Sciatic nerve (tissue), 2 donors: Measurements from ENCODE around the gene SH2B2. TPM values are rescaled to one million over a fixed set of nuclear protein-coding genes. Genes with fewer than 3 reads are reported as not detected.
"Not testable (repeated sequence)": the region's sequence is repeated elsewhere in the genome, so short reads cannot be mapped to it uniquely, and the experiment has no call there.

Experiments used
- ATAC-seq: fragments of 200-7000 bp; cut with Tn5 transposase; one replicate; pipeline ENCODE4 v1.9.1; 2020; ENCODE audit warnings: mild to moderate bottlenecking, moderate library complexity
- DNase-seq: peaks from one replicate; pipeline ENCODE4 v3.0.0-alpha.2; 2020; ENCODE audit warnings: low spot score
- intact Hi-C: fragments of 100-400 bp; cut with DNase I; formaldehyde crosslinking; loops from one replicate; pipeline ENCODE4 v1.14.2; 2022
- total RNA-seq: library from RNA; stranded (reverse); fragmentation: NEBNext Ultra II Directional; extraction: Animal tissue kit (Norgen Biotek cat#: 25700); gene quantifications from one replicate; pipeline ENCODE4 v1.2.1, GENCODE V29; 2021
- donor health status: DM: no; HTN: no; CAD: no.
- donor health status: DM: no; HTN: no; CAD: no.

Gene SH2B2
- total RNA-seq, 1 donor from 2014 or later: 9.9 TPM

GRCh38 chr7:102296514-102296913 is 9.8 kb downstream of the SH2B2 start:
- intact Hi-C loops: no loop called here
- ATAC-seq (no peak), DNase-seq (no peak)

GRCh38 chr7:102297487-102298218 is 11.0 kb downstream of the SH2B2 start:
- DNase-seq (no peak), ATAC-seq (no peak)
- intact Hi-C loops: no loop called here

- DNase-seq (no peak), ATAC-seq (no peak)
- intact Hi-C loops: no loop called here
These were observed 14.1 kb downstream of the SH2B2 start for GRCh38 chr7:102300643-102301221.

- DNase-seq, intact Hi-C loops, ATAC-seq: not testable (repeated sequence)
These were observed 14.7 kb downstream of the SH2B2 start for GRCh38 chr7:102301367-102301766.

GRCh38 chr7:102302025-102302424 is 15.4 kb downstream of the SH2B2 start:
- intact Hi-C loops: no loop called here
- no peak for DNase-seq

GRCh38 chr7:102303669-102304422 is 17.2 kb downstream of the SH2B2 start:
- no peak for ATAC-seq
- DNase-seq: no peak
- intact Hi-C loops: no loop called here

More at GRCh38 chr7:102302025-102302424, 15.4 kb downstream of the SH2B2 start:
- ATAC-seq: no peak

- intact Hi-C loops: no loop called here
- ATAC-seq (no peak), DNase-seq (no peak)
These were observed 18.0 kb downstream of the SH2B2 start for GRCh38 chr7:102304668-102305067.

GRCh38 chr7:102305414-102306268 is 19.0 kb downstream of the SH2B2 start:
- DNase-seq (no peak), ATAC-seq (no peak)
- intact Hi-C loops: no loop called here

GRCh38 chr7:102306916-102307677 is 20.4 kb downstream of the SH2B2 start:
- no peak for DNase-seq
- intact Hi-C loops: no loop called here
- peak; percentile 66 for ATAC-seq

GRCh38 chr7:102310414-102310815 is 23.7 kb downstream of the SH2B2 start:
- no peak for ATAC-seq
- DNase-seq: no peak
- intact Hi-C loops: no loop called here

- intact Hi-C loops: no loop called here
- DNase-seq (no peak), ATAC-seq (no peak)
These were observed 25.6 kb downstream of the SH2B2 start for GRCh38 chr7:102312317-102312716.

- DNase-seq (no peak), ATAC-seq (no peak)
- intact Hi-C loops: no loop called here
These were observed 27.5 kb downstream of the SH2B2 start for GRCh38 chr7:102313997-102314780.

GRCh38 chr7:102317231-102318059 is 30.8 kb downstream of the SH2B2 start:
- DNase-seq (no peak), ATAC-seq (no peak)

GRCh38 chr7:102318482-102318971 is 31.9 kb downstream of the SH2B2 start:
- DNase-seq (no peak), ATAC-seq (no peak)
- intact Hi-C loops: no loop called here

More at GRCh38 chr7:102317231-102318059, 30.8 kb downstream of the SH2B2 start:
- intact Hi-C loops: no loop called here

GRCh38 chr7:102319671-102320070 is 33.0 kb downstream of the SH2B2 start:
- ATAC-seq (no peak), DNase-seq (no peak)
- intact Hi-C loops: no loop called here

GRCh38 chr7:102320181-102320580 is 33.5 kb downstream of the SH2B2 start:
- ATAC-seq: no peak
- intact Hi-C loops: no loop called here
- DNase-seq: no peak
